ENCODE measurements around the gene MBD6. TPM values are rescaled to one million over a fixed set of nuclear protein-coding genes. Genes with fewer than 3 reads are reported as not detected.

The MBD6 gene
- total RNA-seq, 6 donors from 2014 or later = 25.1 to 184 (median 94.7) TPM

- Histone ChIP-seq H3K27ac (no peak overlapping the region), H3K36me3 (peaks cover 51 to 89% (median 75%) of the 10 kb centered on the region in 4 donors), H3K4me3 (no peak overlapping the region), H3K9me3 (no peaks in the 10 kb centered on the region), H3K27me3 (no peaks in the 10 kb centered on the region), H3K4me1 (peaks cover 0 to 5% (median 0%) of the 10 kb centered on the region in 4 donors)
- no peak for TF ChIP-seq POLR2A (IDR thresholded peaks at IDR 0.05)
- no peak for TF ChIP-seq POLR2AphosphoS5 (IDR thresholded peaks at IDR 0.05)
- no peak for TF ChIP-seq EP300 (IDR thresholded peaks at IDR 0.05)
- TF ChIP-seq, protein P1, sequence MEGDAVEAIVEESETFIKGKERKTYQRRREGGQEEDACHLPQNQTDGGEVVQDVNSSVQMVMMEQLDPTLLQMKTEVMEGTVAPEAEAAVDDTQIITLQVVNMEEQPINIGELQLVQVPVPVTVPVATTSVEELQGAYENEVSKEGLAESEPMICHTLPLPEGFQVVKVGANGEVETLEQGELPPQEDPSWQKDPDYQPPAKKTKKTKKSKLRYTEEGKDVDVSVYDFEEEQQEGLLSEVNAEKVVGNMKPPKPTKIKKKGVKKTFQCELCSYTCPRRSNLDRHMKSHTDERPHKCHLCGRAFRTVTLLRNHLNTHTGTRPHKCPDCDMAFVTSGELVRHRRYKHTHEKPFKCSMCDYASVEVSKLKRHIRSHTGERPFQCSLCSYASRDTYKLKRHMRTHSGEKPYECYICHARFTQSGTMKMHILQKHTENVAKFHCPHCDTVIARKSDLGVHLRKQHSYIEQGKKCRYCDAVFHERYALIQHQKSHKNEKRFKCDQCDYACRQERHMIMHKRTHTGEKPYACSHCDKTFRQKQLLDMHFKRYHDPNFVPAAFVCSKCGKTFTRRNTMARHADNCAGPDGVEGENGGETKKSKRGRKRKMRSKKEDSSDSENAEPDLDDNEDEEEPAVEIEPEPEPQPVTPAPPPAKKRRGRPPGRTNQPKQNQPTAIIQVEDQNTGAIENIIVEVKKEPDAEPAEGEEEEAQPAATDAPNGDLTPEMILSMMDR (IDR thresholded peaks at IDR 0.05) = no peak
- 94% methylated on average over 8 of the region's 8 CpGs for WGBS, 2 donors
- DNase-seq = no peak
- no peak for ATAC-seq (ENCODE audit: low FRiP score in 2 of 2)
Measured at GRCh38 chr12:57533108-57533507, 10.5 kb downstream of the MBD6 start.

- 90 to 96% methylated on average over 5 of the region's 5 CpGs for WGBS, 2 donors
- no peak overlapping the region for H3K27ac ChIP-seq
- DNase-seq = no peak
- peaks cover 41 to 89% (median 68%) of the 10 kb centered on the region in 4 donors for H3K36me3 ChIP-seq
- H3K4me3 ChIP-seq = no peak overlapping the region
- TF ChIP-seq, protein P1 (IDR thresholded peaks at IDR 0.05) = no peak
- TF ChIP-seq POLR2AphosphoS5 (IDR thresholded peaks at IDR 0.05) (no peak), EP300 (IDR thresholded peaks at IDR 0.05) (no peak), POLR2A (IDR thresholded peaks at IDR 0.05) (no peak)
- no peaks in the 10 kb centered on the region for H3K27me3 ChIP-seq
- no peaks in the 10 kb centered on the region for H3K9me3 ChIP-seq
- peaks cover 0 to 5% (median 0%) of the 10 kb centered on the region in 4 donors for H3K4me1 ChIP-seq
- no peak for ATAC-seq (ENCODE audit: low FRiP score in 2 of 2)
Measured at GRCh38 chr12:57534250-57534649, 11.6 kb downstream of the MBD6 start.

GRCh38 chr12:57534991-57535543 lies 12.4 kb downstream of the MBD6 start:
- H3K4me1 ChIP-seq = peaks cover 0 to 5% (median 0%) of the 10 kb centered on the region in 4 donors
- TF ChIP-seq, protein P1 (IDR thresholded peaks at IDR 0.05) = no peak
- TF ChIP-seq POLR2A (IDR thresholded peaks at IDR 0.05) (no peak), POLR2AphosphoS5 (IDR thresholded peaks at IDR 0.05) (no peak), EP300 (IDR thresholded peaks at IDR 0.05) (no peak)
- 94 to 96% methylated on average over 3 of the region's 3 CpGs for WGBS, 2 donors
- no peaks in the 10 kb centered on the region for H3K27me3 ChIP-seq
- ATAC-seq (ENCODE audit: low FRiP score in 2 of 2) (no peak), DNase-seq (no peak)
- no peak overlapping the region for H3K27ac ChIP-seq
- peaks cover 35 to 89% (median 61%) of the 10 kb centered on the region in 4 donors for H3K36me3 ChIP-seq
- no peak overlapping the region for H3K4me3 ChIP-seq
- H3K9me3 ChIP-seq = no peaks in the 10 kb centered on the region

GRCh38 chr12:57535764-57536596 lies 13.4 kb downstream of the MBD6 start:
- H3K9me3 ChIP-seq = no peaks in the 10 kb centered on the region
- DNase-seq = no peak
- no peak overlapping the region for H3K4me3 ChIP-seq
- H3K4me1 ChIP-seq = peaks cover 0 to 5% (median 0%) of the 10 kb centered on the region in 4 donors
- ATAC-seq (ENCODE audit: low FRiP score in 2 of 2) = no peak
- no peak overlapping the region for H3K27ac ChIP-seq
- 81 to 89% methylated on average over 6 of the region's 6 CpGs for WGBS, 2 donors
- H3K36me3 ChIP-seq = peaks cover 27 to 89% (median 52%) of the 10 kb centered on the region in 4 donors
- TF ChIP-seq EP300 (IDR thresholded peaks at IDR 0.05) = no peak
- TF ChIP-seq, protein P1 (IDR thresholded peaks at IDR 0.05) = no peak
- TF ChIP-seq POLR2AphosphoS5 (IDR thresholded peaks at IDR 0.05) = no peak
- TF ChIP-seq POLR2A (IDR thresholded peaks at IDR 0.05) = no peak
- H3K27me3 ChIP-seq = no peaks in the 10 kb centered on the region

All from upper lobe of left lung (tissue), 6 donors.